Measurements from ENCODE around the gene CLIC3.

The CLIC3 gene

GRCh38 chr9:137000177-137000930, 4.0 kb upstream of the CLIC3 start:
- no peak for DNase-seq (ENCODE audit: low read depth in 2 of 2)

- peak; percentile 17 to 36 for DNase-seq (ENCODE audit: low read depth in 2 of 2)
Observed at GRCh38 chr9:136997830-136998234, 1.5 kb upstream of the CLIC3 start.

GRCh38 chr9:136997371-136997770, 1.0 kb upstream of the CLIC3 start:
- DNase-seq (ENCODE audit: low read depth in 2 of 2), result no peak

DNA sequence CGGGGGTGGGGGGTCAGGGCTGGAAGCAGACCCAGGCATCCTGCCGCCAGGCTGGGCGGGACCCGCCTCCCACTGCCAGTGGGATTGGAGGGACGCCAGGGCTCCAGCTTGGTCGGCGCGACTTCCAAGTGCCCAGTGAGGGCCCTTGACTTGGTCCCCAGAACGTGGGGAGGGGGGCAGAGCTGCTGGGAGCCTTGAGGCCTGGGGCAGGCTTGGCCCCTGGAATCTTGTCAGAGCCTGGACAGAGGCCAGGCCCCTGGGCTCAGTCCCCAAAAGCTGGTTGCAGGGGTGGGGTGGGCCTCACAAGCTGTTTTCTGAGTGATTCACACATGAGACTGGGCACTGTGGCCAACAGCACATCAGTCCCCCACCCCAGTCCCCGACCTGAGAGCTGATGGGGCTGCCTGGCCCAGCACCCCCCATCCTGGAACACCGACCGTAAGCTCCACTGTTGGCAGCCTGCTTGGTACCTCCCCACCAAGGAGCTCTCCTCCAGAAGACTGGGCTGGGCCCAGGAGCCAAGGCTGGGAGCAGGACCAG, 526 bp downstream of the CLIC3 start:
- no peak for DNase-seq (ENCODE audit: low read depth in 2 of 2)

DNA sequence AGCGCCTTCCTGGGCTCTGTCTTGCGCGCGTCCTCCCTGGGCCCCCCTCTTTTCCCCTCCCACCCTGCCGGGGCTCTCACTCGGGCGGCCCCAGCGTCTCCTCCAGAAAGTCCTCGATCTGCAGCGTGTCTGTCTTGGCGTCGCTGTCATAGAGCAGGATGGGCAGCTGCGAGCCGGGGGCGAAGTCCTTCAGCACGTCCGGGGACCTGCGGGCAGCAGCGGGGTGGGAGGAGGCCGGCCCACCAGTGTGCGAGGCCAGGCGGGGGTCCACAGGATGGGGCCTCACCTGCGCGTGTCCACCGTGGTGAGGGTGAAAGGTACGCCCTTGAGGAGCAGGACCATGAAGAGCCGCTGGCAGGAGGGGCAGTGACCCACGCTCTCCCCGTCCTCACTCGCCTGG, 1.0 kb downstream of the CLIC3 start:
- no peak for DNase-seq (ENCODE audit: low read depth in 2 of 2)

- DNase-seq (ENCODE audit: low read depth in 2 of 2), result no peak
Observed at GRCh38 chr9:136994888-136995230, 1.5 kb downstream of the CLIC3 start.

- DNase-seq (ENCODE audit: low read depth in 2 of 2), result no peak
Observed at GRCh38 chr9:136994180-136994887, 2.0 kb downstream of the CLIC3 start.

- no peak for DNase-seq (ENCODE audit: low read depth in 2 of 2)
Observed at GRCh38 chr9:136992819-136993369, 3.5 kb downstream of the CLIC3 start.

DNA sequence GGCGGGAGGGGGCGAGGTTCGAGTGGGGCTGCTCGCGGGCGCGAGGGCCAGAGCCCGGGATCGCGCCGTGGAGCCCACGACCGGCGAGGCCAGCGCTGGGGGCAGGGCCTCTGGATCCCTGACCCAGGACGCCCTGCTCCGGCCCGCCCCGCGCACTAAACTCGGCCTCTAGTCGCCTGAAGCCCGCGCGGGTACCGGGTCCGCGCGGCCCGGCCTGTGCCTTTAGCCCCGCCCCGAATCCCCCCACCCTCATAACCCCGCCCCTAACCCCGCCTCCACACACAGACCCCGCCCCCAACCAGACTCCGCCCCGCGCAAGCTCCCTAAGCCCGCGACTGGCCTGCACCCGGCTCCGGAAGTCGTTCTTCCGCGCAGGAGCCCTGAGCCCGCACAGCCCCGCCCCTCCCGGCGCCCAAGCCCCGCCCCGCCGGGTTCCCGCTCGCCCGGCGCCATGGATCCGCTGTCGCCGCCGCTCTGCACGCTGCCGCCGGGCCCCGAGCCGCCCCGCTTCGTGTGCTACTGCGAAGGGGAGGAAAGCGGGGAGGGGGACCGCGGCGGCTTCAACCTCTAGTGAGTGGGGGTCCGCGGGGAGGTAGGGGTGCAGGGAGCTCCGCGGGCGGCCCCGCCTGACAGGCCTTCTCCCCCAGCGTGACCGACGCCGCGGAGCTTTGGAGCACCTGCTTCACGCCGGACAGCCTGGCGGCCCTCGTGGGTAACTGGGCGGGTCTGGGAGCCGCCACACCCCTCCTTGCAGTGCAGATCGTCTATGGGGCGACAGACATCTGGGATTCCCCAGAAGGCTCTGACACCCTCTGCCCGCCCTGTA, 4.2 kb downstream of the CLIC3 start, which contains the start of gene PAXX:
Gene PAXX (plus strand): TSS at position 430 of the 826 bp plus-strand sequence. CDS start 22 bp downstream, at position 452.
- DNase-seq (ENCODE audit: low read depth in 2 of 2), result peak; percentile 80 to 91

GRCh38 chr9:136990242-136990911, 6.0 kb downstream of the CLIC3 start:
- no peak for DNase-seq (ENCODE audit: low read depth in 2 of 2)

GRCh38 chr9:136988872-136989271, 7.5 kb downstream of the CLIC3 start:
- DNase-seq (ENCODE audit: low read depth in 2 of 2), result no peak

DNA sequence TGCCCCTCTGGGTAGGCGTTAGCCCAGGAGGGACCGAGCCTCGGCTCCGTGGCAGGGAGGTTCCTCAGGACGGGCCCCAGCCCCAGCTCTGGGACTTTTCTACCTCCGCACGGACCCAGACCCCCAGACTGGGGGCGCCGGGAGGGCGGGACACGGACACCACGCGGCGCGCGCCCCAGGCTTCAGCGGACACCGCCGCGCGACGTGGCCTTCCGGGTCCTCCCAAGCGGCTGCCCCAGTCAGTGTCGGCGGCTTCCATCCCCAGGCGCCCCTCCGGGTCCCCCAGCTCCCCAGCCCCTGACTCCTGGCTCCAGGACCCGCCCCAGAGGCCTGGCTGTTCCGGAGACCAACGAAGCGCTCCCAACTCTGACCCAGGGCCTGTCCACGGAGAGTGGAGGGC, 10.5 kb downstream of the CLIC3 start:
- no peak for DNase-seq (ENCODE audit: low read depth in 2 of 2)

DNA sequence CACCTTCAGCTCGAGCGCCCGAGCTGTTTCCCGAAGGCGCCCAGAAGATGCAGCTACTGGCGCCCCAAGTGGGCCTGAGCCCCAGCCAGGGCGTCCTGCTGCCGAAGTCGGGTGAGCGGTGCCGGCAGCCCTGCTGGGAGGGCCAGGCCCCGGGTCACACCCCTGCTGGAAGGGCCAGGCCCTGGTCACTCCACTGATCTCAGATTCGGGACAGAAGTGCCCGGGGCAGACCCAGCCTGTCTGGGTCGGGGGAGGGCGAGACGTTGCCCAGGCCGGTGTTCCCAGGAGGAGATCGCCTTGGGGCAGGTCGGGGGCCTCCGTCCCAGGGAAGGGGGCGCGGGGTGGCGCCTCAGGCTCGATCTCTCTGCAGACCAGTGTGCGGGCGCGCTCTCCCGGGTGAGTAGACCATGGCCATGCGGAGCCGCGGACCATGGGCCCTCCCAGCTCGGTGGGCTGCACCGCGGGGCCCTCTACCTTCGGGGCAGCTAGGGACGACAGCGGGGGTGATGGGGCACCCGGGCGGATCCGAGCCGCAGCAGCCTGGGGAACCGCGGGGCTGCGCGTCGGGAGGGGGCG, 11.3 kb downstream of the CLIC3 start:
- DNase-seq (ENCODE audit: low read depth in 2 of 2), result no peak

DNA sequence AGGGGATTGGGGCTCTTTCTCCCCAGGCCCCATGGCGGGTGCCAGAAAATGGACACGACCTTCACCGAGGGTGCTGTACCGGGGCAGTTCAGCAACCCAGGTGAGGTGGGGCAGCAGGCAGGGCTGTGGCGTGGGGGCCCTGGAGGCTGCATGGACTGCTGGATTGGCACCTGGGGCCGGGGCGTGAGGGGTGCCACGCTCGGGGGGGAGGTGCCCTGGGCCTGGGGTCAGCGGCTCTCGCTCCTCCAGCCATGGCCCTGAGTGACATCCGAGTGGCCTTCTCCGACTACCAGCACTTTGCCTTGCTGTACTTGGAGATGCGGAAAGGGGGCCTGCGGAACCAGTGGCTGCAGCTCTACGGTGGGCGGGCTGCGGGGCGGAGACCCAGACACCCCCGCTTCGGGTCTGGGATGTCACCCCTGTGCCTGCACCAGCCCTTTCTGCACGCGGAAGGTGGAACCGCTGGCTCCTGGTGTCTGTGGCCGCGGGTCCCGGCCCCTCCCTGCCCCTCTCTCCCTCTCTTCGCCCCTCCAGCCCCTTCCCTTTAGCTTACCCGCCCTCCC, 11.8 kb downstream of the CLIC3 start:
- DNase-seq (ENCODE audit: low read depth in 2 of 2), result no peak

DNA sequence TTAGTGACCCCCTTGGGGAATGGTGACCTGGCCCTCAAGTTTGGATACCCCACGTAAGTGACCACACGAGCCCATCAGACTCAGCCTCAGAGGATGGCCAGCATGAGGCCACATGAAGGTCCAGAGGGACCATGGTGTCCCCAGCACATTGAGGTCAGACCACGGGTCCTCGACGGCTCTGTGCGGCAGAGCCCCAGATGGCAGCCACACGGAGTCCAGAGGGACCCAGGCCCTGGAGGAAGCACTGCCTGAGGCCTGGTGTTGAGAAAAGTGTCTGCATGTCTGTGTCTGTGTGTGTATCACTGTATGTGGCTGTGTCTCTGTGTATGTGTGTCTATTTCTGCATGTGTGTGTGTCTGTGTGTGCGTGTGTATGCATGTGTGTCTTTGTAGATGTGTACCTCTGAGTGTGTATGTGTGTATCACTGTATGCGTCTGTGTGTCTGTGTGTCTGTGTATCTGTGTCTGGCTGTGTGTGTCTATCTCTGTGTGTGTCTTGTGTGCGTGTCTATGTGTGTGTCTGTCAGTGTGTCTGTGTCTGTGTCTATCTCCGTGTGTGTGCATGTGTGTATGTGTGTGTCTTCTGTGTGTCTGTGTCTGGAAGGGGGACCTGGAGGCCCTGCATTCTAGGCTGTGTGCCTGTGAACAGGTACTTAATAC, 12.6 kb downstream of the CLIC3 start:
- no peak for DNase-seq (ENCODE audit: low read depth in 2 of 2)

DNA sequence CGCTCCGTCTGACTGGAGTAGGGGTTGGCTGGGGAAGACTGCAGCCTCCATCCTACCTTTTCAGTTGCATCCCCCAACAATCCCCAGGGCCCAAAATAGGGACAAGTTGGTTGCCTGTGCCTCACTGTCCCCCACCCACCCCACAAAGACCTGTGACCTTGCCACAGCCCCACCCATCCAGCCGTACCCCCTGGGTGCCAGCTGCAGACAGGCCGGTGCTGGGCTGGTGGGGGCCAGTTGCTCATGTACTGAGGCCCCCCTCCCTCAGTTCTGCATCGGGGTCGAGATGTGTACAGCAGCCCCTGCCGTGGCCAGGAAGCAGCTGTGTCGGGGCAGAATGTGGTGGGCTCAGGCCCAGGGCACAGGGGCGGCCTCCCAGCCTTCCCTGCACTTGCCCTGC, 13.2 kb downstream of the CLIC3 start:
- DNase-seq (ENCODE audit: low read depth in 2 of 2), result no peak

DNA sequence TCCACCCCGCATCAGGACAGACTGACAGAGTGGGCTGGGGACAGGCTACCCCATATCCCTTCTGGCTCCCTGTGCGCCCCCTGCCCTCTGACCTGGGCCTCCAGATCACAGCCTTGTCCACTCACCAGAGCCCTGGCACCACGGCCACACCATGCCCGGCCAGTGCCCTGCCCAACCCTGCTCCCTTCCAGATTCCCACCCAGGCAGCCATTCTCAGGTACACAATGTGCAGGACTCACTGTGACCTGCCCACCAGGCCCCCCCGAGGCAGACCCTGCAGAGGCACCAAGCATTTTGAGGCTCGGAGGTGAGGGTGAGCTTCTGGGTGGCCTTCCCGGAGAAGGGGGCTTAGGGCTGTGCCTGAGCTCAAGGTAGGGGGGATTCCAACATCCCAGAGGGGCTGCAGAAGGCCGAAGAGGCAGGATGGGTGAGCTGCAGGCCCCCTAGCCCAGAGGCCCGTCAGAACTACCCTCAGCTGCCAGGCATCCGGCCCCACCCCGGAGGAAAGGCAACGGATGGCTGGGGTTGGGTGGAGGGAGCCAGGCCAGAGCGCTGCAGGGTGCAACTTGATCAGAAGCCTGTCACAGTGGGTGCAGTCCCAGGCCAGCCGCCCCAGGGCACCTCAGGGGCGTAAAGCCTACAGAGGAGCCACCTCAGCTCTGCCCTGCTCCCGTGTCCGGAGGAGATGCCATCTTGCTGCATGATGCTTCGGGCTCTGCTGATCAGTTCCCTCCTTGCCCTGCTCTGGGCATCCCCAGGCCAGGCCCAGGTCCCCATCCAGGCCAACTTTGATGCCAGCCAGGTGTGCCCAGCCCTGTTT, 13.9 kb downstream of the CLIC3 start, which contains the start of gene LCNL1:
Gene LCNL1 (plus strand): TSS at position 762 of the 820 bp plus-strand sequence. CDS start 594 bp downstream, outside the sequence.
- no peak for DNase-seq (ENCODE audit: low read depth in 2 of 2)

- no peak for DNase-seq (ENCODE audit: low read depth in 2 of 2)
Observed at GRCh38 chr9:136981588-136982231, 14.7 kb downstream of the CLIC3 start.

Data from stimulated activated CD8-positive, alpha-beta memory T cell treated with anti-CD3 and anti-CD28 coated beads, Interleukin-7, amount 100 ng/mL, for 4 hours (primary cell).